Measurements from ENCODE around the gene MBD3L4. TPM values are rescaled to one million over a fixed set of nuclear protein-coding genes. Genes with fewer than 3 reads are reported as not detected.

MBD3L4 gene
- total RNA-seq, 2 experiments from 2014 or later, result not detected

DNA sequence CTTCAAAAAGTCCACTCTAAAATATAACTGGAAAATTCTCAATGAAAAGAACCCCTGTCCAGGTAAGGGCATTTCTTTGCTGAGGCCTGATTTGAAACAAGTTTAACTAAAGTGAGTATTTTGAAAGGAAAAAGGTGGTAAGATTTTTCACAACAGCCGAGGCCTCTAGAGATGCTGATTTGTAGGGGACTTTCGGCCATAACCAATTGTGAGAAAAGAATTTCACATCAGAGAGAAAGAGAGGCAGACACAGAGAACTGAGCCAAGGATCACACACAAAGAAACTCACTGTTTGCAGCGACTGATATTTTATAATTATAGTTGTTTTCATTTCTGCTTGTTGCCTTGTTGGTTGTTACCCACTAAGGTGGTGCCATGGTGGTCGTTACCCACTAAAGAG, 43.2 kb downstream of the MBD3L4 start:
- no peak for DNase-seq
- TF ChIP-seq, protein P1, sequence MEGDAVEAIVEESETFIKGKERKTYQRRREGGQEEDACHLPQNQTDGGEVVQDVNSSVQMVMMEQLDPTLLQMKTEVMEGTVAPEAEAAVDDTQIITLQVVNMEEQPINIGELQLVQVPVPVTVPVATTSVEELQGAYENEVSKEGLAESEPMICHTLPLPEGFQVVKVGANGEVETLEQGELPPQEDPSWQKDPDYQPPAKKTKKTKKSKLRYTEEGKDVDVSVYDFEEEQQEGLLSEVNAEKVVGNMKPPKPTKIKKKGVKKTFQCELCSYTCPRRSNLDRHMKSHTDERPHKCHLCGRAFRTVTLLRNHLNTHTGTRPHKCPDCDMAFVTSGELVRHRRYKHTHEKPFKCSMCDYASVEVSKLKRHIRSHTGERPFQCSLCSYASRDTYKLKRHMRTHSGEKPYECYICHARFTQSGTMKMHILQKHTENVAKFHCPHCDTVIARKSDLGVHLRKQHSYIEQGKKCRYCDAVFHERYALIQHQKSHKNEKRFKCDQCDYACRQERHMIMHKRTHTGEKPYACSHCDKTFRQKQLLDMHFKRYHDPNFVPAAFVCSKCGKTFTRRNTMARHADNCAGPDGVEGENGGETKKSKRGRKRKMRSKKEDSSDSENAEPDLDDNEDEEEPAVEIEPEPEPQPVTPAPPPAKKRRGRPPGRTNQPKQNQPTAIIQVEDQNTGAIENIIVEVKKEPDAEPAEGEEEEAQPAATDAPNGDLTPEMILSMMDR (IDR thresholded peaks at IDR 0.05), result no peak
- H3K27ac Mint-ChIP-seq, result no peak overlapping the region
- CTCF ChIA-PET, result no interaction called here
- intact Hi-C loops (cut with micrococcal nuclease), result no loop called here
- no peak for ATAC-seq
- POLR2A ChIA-PET, result no interaction called here
- peaks cover 7% of the 10 kb centered on the region for H3K4me1 Mint-ChIP-seq (ENCODE audit: low read depth)
- peaks cover 5% of the 10 kb centered on the region for H3K9me3 Mint-ChIP-seq
- H3K36me3 Mint-ChIP-seq (ENCODE audit: low read depth), result no peaks in the 10 kb centered on the region
- H3K27me3 Mint-ChIP-seq, result no peaks in the 10 kb centered on the region
- no peak overlapping the region for H3K4me3 Mint-ChIP-seq

- TF ChIP-seq, protein P1 (IDR thresholded peaks at IDR 0.05), result no peak
These were observed 44.9 kb downstream of the MBD3L4 start for GRCh38 chr19:6995054-6995453.

GRCh38 chr19:6988257-6988656, 51.7 kb downstream of the MBD3L4 start:
- peaks cover 6% of the 10 kb centered on the region for H3K36me3 Mint-ChIP-seq (ENCODE audit: low read depth)
- POLR2A ChIA-PET, result interaction anchor here (0.6 kb wide), 1 partner anchor 14 kb away, joined by 3 read pairs; no protein-coding TSS in a partner anchor
- no peak overlapping the region for H3K27ac Mint-ChIP-seq
- H3K4me1 Mint-ChIP-seq (ENCODE audit: low read depth), result peaks cover 2% of the 10 kb centered on the region
- intact Hi-C loops (cut with micrococcal nuclease), result no loop called here
- H3K27me3 Mint-ChIP-seq, result no peaks in the 10 kb centered on the region
- DNase-seq, result no peak
- peaks cover 20% of the 10 kb centered on the region for H3K9me3 Mint-ChIP-seq
- no peak for ATAC-seq
- TF ChIP-seq, protein P1 (IDR thresholded peaks at IDR 0.05), result no peak
- CTCF ChIA-PET, result interaction anchor here (1.1 kb wide), 1 partner anchor 34 kb away, joined by 3 read pairs; no protein-coding TSS in a partner anchor
- no peak overlapping the region for H3K4me3 Mint-ChIP-seq

More at GRCh38 chr19:6995054-6995453, 44.9 kb downstream of the MBD3L4 start:
- CTCF ChIA-PET, result no interaction called here
- no peak overlapping the region for H3K4me3 Mint-ChIP-seq
- POLR2A ChIA-PET, result no interaction called here
- peaks cover 5% of the 10 kb centered on the region for H3K9me3 Mint-ChIP-seq
- no peak overlapping the region for H3K27ac Mint-ChIP-seq
- peaks cover 7% of the 10 kb centered on the region for H3K4me1 Mint-ChIP-seq (ENCODE audit: low read depth)
- H3K36me3 Mint-ChIP-seq (ENCODE audit: low read depth), result no peaks in the 10 kb centered on the region
- no peak for ATAC-seq
- DNase-seq, result no peak
- intact Hi-C loops (cut with micrococcal nuclease), result no loop called here
- no peaks in the 10 kb centered on the region for H3K27me3 Mint-ChIP-seq

DNA sequence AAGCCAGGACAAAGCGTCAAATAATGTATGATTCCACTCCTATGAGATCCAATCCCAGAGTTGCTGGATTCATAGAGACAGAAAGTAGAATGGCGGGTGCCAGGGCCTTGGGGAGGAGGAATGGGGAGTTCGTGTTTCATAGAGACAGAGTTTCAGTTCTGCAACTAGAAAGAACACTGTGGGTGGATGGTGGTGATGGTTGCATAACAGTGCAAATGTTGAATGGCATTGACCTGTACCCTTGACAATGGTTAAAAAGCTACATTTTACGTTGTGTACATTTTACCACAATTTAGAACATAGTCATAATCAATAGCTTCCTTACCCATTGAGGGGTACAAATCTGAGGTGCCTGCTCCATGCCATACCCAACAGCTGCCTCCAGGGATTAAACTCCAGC, 52.1 kb downstream of the MBD3L4 start:
- TF ChIP-seq, protein P1 (IDR thresholded peaks at IDR 0.05), result no peak
- H3K4me3 Mint-ChIP-seq, result no peak overlapping the region
- peaks cover 22% of the 10 kb centered on the region for H3K9me3 Mint-ChIP-seq
- DNase-seq (no peak), ATAC-seq (no peak)
- H3K4me1 Mint-ChIP-seq (ENCODE audit: low read depth), result peaks cover 2% of the 10 kb centered on the region
- H3K27ac Mint-ChIP-seq, result no peak overlapping the region
- ChIA-PET POLR2A (no interaction called here), CTCF (no interaction called here)
- intact Hi-C loops (cut with micrococcal nuclease), result no loop called here
- H3K36me3 Mint-ChIP-seq (ENCODE audit: low read depth), result peaks cover 6% of the 10 kb centered on the region
- no peaks in the 10 kb centered on the region for H3K27me3 Mint-ChIP-seq

Other genes starting within 250 kb of the MBD3L4 start
- 1 to 10 TPM; 1.2 to 1.6 TPM for gene ADGRE1, start 152.6 kb downstream of the MBD3L4 start, total RNA-seq
- not detected for gene MBD3L2B, start 18.7 kb downstream of the MBD3L4 start, total RNA-seq
- not detected for gene MBD3L5, start 9.6 kb downstream of the MBD3L4 start, total RNA-seq
- not detected for gene MBD3L2, start 9.1 kb upstream of the MBD3L4 start, total RNA-seq
- gene MBD3L3, start 18.5 kb upstream of the MBD3L4 start, total RNA-seq, result not detected
- gene ZNF557, start 29.5 kb upstream of the MBD3L4 start, total RNA-seq, result 1 to 10 TPM; 6.2 to 7.7 TPM

Measured in activated CD8-positive, alpha-beta T cell treated with anti-CD3 and anti-CD28 coated beads for 36 hours (primary cell).